ENCODE measurements around the gene MMAB. TPM values are rescaled to one million over a fixed set of nuclear protein-coding genes. Genes with fewer than 3 reads are reported as not detected.

The MMAB gene
- total RNA-seq, 1 experiment from 2014 or later, result 34.9 TPM

DNA sequence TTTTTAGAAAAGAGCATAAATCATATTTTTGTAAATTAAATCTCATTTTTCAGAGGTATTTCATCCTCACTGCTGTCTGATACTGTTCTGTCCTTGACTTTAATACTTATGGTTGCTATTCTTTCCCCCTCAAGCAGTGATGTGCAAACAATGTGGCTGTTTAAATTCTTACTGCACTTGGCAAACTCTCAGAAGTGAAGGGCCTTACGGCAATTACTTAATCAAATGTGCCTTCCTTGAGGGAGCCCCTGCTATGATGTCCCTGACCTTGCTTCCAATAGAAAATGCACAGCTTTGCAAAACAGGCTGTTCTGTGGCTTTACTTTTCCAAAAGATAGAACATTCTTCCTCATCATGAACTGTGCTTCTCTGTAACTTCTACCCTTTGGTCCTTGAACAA is 60.7 kb downstream of the MMAB start:
- Histone ChIP-seq H3K4me2 (ENCODE audit: low read length) (no peak overlapping the region), H4K20me1 (ENCODE audit: insufficient read depth) (no peaks in the 10 kb centered on the region), H3K9me3 (ENCODE audit: control insufficient read depth in 1 of 2, insufficient read depth in 1 of 2, low read depth in 1 of 2, low read length in 2 of 2) (no peaks in the 10 kb centered on the region), H2AFZ (ENCODE audit: low read depth, low read length, poor library complexity, severe bottlenecking) (no peak overlapping the region), H3K79me2 (ENCODE audit: insufficient read depth, low read length) (no peaks in the 10 kb centered on the region), H3K27ac (ENCODE audit: low read depth, low read length) (no peak overlapping the region), H3K4me1 (ENCODE audit: control insufficient read depth in 1 of 2, insufficient read depth in 2 of 2, low read length in 2 of 2) (no peaks in the 10 kb centered on the region), H3K4me3 (replicated peaks in 1 of 2; ENCODE audit: low read depth in 1 of 2, low read length in 2 of 2) (no peak overlapping the region), H3K36me3 (ENCODE audit: control insufficient read depth in 1 of 2, insufficient read depth in 2 of 2, low read length in 2 of 2) (peaks cover 6 to 23% of the 10 kb centered on the region in 2 experiments; a peak in 3 of 4 replicates), H3K27me3 (ENCODE audit: insufficient read depth, low read length) (no peaks in the 10 kb centered on the region), H3K9ac (ENCODE audit: low read length) (no peak overlapping the region), H3K9me2 (ENCODE audit: insufficient read depth) (no peaks in the 10 kb centered on the region)
- intact Hi-C loops (cut with micrococcal nuclease), result no loop called here
- DNase-seq (ENCODE audit: low read depth, low spot score) (no peak), ATAC-seq (no peak)
- ChIA-PET CTCF (no interaction called here), POLR2A (no interaction called here), RAD21 (ENCODE audit: low non-redundant PET in 1 of 2, low total read pairs in 2 of 2, uncharacterized antibody in 2 of 2, unreplicated experiment in 2 of 2) (no interaction called here)
- BruUV-seq (replicated peaks), result no TSS peak
- TF ChIP-seq TCF7L2 (IDR thresholded peaks at IDR 0.05; ENCODE audit: borderline replicate concordance, extremely low read depth, insufficient read depth, insufficient read length), result no peak
- TF ChIP-seq EGR1 (IDR thresholded peaks at IDR 0.05; ENCODE audit: low read depth), result no peak
- TF ChIP-seq ZFX (IDR thresholded peaks at IDR 0.05), result no peak
- TF ChIP-seq, protein P1, sequence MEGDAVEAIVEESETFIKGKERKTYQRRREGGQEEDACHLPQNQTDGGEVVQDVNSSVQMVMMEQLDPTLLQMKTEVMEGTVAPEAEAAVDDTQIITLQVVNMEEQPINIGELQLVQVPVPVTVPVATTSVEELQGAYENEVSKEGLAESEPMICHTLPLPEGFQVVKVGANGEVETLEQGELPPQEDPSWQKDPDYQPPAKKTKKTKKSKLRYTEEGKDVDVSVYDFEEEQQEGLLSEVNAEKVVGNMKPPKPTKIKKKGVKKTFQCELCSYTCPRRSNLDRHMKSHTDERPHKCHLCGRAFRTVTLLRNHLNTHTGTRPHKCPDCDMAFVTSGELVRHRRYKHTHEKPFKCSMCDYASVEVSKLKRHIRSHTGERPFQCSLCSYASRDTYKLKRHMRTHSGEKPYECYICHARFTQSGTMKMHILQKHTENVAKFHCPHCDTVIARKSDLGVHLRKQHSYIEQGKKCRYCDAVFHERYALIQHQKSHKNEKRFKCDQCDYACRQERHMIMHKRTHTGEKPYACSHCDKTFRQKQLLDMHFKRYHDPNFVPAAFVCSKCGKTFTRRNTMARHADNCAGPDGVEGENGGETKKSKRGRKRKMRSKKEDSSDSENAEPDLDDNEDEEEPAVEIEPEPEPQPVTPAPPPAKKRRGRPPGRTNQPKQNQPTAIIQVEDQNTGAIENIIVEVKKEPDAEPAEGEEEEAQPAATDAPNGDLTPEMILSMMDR (IDR thresholded peaks at IDR 0.05 in 2 of 3, conservative IDR thresholded peaks at IDR 0.05 in 1 of 3; ENCODE audit: borderline replicate concordance in 1 of 3, insufficient read depth in 1 of 3, low read depth in 2 of 3, low read length in 2 of 3), result no peak
- TF ChIP-seq POLR2AphosphoS5 (IDR thresholded peaks at IDR 0.05; ENCODE audit: low read depth, low read length), result no peak
- TF ChIP-seq CBX3 (IDR thresholded peaks at IDR 0.05; ENCODE audit: low read depth), result no peak
- TF ChIP-seq, protein P2, sequence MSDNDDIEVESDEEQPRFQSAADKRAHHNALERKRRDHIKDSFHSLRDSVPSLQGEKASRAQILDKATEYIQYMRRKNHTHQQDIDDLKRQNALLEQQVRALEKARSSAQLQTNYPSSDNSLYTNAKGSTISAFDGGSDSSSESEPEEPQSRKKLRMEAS (IDR thresholded peaks at IDR 0.05), result no peak
- no peak for TF ChIP-seq YY1 (IDR thresholded peaks at IDR 0.05; ENCODE audit: extremely low read depth, insufficient replicate concordance, low read depth, low read length)
- no peak for TF ChIP-seq RAD21 (IDR thresholded peaks at IDR 0.05; ENCODE audit: low read depth)
- TF ChIP-seq FOSL1 (IDR thresholded peaks at IDR 0.05; ENCODE audit: low read depth), result no peak
